Activated T-cell treated with anti-CD3 and anti-CD28 coated beads for 4 hours (primary cell): ENCODE data around the gene TTC39A.

ENCODE experiments used
- DNase-seq: peaks from one replicate; pipeline ENCODE4 v3.0.0-alpha.2; 2020

Gene TTC39A

DNA sequence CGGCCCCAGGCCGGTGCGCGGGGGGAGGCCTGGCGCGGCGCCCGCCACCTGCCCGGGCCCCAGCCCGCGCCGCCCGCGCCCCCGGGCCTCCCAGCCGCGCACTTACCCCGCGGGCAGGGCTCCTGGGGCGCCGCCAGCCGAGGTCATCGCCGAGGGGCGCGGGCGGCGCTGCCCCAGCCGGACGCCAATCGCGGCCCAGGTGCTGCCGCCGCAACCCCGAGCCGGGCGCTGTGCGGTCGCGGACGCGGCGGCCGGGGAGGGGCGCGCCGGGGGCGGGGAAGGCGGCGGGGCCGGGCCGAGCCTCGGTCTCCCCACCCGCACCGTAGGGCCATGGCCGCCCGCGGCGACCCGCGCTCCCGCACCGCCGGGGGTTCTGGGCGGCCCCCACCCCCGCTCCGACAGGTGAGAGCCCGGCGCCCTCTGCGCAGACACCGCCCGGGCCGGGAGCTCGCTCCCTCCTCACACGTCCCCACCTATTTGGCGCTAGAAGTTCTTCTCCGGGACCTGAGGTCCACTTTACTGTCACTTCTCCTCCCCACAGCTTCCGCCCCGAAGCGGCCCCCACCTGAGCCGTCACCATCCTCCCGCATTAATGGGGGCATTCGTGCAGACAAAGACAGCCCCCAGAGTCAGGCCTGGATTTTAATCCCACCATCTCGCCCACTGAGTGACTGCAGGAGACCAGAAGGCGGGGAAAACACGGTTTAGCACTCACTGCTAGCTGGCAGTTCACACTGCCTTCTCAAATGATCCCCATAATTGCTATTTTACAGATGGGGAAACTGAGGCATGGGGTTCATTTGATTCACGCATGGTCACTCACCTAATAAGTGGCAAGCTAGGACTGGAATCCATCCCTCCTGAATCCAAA is at the start of gene TTC39A:
TSS of gene TTC39A (minus strand) at position 232 of the 871 bp plus-strand sequence. CDS start at position 147, 85 bp downstream.
- no peak for DNase-seq

DNA sequence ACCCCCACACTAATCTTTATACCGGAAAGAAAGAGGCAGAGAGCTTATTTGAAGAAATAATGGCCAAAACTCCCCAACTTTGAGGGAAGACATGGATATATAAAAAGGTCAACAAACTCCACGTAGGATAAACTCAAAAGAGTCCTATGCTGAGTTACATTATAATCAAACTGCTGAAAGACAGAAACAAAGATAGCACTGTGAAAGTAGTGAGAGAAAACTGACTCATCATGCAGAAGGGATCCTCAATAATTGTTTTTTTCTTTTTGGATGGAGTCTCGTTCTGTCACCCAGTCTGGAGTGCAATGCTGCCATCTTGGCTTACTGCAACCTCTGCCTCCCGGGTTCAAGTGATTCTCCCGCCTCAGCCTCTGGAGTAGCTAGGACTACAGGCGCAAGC is 48.5 kb upstream of the TTC39A start:
- DNase-seq: no peak

DNA sequence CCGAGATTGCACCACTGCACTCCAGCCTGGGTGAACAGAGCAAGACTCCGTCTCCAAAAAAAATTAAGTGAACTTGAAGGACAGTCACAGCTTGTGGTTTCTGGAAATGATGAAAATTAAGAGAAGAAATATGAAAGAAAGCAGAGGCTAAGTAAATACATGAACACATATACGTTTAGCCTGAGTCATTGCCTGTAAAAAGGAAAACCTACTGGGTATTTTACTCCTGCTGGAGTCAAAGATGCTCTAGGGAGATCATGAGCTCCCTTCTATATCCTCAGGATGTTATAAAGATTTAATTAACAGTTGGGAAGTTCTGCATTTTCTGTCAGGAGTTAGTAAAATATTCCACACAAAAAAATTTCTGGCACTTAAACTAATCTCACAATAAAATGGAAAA is 43.5 kb upstream of the TTC39A start:
- DNase-seq: no peak

DNA sequence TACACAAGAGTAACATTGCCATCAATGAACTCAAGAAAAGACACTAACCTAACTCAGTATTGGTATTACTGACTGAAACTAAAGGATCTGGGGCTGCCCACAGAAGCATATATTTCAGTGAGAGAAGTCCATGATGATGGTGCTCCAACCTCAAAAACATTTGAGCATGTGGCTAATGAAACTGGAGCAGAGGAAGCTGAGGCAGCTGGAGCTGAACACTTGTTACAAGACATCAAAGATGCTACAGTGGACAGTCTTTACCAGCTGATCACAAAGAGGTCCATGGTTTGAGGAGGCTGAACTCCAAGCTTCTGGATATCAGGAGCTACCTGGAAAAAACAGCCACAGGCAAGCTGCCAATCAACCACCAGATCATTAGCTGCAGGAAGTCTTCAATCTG is 42.2 kb upstream of the TTC39A start:
- no peak for DNase-seq

DNA sequence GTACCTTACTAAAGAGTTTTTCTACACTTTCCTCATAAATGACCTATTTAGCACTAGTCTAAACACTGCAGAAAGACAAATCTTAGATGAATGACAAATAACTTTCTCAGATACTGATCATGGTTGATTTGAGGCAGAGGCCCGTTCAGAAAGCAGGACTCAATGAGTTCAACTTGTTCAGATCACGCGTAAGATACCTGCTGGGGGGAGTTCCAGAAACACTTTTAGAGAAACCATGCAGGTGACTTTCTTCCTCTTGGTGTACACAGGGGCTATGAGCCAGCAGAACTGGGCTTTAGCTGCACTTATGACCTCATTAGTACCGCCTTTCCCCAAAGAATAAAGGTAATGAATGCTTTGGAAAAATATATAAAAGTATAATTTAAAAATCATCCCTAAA is 38.8 kb upstream of the TTC39A start:
- DNase-seq: no peak

DNA sequence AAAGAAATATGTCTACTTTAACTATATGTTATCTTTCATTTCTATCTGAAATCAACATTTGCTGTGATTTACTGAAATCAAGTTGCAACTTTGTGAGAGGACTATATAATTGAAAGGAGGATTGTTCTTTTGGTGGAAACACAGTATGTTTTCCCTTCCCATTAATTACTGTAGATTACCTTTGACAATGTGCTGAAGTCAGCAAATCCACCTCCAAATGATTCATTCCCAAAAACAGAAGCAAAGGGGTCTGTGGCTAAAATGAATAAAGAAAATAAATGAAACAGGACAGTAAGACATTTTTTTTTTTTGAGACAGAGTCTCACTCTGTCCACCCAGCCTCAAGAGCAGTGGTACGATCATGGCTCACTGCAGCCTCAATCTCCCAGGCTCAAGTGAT is 35.4 kb upstream of the TTC39A start:
- no peak for DNase-seq

DNA sequence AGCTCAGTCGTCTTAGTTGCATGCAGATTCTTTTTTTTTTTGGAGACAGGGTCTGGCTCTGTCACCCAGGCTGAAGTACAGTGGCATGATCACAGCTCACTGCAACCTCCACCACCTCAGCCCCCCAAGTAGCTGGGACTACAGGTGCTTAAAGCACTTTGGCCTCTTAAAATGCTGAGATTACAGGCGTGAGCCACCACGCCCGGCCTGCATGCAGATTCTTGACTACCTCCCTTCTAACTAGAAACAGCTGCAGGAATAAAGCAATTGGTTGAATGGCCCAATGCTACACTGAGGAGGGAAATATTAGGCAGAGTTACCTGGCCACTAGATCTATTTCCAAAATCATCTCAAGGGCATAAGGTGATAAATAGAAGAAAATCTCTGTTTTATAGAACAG is 29.5 kb upstream of the TTC39A start:
- no peak for DNase-seq

DNA sequence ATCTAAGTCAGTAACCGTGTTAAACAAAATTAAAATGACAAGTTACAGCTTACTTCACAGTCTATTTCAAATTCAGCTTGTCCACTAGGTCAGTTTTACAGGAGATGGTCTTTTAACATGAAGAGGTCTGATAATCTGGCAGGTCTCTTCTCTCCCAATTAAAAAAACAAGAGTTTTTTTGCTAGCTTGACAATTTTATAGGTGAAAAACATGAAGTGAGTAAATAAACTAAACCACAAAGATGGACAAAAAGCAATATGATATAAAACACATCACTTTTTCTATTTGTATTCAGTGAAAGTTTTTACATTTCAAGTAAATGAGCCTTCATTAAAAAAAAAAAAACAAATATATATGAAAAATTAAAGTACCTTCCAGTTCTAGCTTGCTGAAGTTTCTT is 25.0 kb upstream of the TTC39A start:
- no peak for DNase-seq

DNA sequence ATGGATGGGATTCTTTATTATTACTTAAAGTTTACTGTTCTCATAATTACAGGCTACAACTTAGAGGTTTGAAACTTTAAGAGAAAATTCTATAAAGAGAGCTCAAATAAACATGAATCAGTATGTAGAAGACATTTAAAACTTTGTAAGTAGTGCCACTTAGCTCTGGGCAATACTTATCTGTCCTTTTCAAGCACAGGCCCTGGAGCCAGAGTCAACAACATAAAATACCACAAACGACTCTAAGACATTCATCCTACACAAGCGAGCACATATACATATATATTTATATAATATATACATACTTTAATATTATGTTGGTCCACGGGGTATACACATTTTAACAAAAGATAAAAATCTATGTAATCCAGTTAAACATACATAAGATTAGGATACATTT is 24.1 kb upstream of the TTC39A start:
- DNase-seq: no peak

DNA sequence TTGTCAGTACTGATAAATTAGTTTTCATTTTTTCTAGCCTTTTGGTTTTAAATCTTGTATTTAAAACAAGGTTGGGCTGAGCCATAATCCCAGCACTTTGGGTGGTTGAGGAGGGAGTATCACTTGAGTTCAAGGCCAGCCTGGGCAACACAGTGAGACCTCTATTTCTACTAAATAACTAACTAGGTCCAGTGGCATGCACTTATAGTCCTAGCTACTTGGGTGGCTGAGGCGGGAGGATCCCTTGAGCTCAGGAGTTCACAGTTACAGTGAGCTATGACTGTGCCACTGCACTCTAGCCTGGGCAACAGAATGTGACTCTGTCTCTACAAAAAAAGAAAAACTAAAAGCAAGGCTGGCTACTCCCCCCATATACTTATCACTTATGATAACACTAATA is 21.5 kb upstream of the TTC39A start:
- DNase-seq: no peak

DNA sequence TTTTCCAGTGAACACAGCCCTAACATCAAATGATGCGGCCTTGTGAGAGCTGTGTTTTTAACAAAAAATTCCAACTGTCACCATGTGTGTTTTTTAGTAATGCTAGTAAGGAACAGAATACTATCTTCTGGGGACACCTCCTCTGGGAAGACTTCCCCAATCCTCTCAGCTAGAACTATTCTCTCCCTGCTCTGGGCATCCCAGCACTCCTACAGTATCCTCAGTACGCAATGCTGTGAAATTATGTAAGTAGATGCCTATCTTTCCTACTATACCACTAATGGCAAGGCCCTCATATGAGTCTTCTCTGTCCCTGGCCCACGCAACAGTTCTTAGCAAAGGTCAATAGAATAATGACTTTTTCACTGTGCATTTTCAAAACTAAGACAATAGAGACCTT is 19.5 kb upstream of the TTC39A start:
- no peak for DNase-seq

DNA sequence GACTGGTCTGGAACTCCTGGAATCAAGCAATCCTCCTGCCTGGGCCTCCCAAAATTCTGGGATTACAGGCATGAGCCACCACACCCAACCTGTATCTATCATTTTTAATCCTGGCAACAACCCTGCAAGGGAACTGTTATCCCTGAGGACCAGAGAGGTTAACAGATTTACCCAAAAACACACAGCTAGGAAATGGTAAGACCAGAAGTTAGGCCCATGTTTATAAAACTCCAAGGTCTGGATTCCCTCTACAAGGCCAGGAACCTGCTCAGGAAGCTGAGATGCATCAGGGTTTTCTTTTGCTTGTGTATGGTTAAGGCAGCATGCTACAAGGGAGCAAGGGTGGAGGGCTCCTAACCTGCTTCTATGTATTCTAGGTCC is 17.8 kb upstream of the TTC39A start:
- DNase-seq: no peak

DNA sequence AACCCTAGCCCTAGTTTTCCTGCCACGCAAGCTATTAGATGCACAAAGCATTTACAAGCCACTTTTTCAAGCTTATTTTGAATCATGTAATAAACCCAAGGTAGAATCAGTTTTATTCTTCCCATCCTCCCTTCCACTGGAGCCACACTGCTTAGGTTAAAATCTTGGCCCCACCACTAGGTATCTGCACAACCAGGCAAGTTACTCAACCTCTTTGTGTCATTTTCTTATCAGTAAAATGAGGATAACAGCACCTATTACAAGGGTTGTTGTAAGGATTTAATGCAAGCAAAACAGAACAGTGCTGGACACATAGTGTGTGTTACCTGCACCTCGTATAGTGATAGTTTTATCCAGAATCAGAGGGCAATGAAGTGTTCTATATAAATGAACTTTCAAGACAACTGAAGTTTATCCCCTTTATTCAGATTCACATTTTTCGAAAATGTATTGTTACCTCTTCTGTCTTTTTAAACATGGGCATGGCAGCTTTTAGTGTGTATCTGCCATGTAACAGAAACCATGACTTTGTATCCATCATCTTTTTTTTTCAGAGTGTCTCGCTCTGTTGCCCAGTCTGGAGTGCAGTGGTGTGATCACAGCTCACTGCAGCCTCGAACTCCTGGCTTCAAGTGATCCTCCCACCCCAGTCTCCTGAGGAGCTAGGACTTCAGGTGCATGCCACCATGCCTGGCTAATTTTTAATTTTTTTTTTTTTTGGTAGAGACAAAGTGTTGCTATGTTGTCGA is 17.2 kb upstream of the TTC39A start:
- DNase-seq: no peak

DNA sequence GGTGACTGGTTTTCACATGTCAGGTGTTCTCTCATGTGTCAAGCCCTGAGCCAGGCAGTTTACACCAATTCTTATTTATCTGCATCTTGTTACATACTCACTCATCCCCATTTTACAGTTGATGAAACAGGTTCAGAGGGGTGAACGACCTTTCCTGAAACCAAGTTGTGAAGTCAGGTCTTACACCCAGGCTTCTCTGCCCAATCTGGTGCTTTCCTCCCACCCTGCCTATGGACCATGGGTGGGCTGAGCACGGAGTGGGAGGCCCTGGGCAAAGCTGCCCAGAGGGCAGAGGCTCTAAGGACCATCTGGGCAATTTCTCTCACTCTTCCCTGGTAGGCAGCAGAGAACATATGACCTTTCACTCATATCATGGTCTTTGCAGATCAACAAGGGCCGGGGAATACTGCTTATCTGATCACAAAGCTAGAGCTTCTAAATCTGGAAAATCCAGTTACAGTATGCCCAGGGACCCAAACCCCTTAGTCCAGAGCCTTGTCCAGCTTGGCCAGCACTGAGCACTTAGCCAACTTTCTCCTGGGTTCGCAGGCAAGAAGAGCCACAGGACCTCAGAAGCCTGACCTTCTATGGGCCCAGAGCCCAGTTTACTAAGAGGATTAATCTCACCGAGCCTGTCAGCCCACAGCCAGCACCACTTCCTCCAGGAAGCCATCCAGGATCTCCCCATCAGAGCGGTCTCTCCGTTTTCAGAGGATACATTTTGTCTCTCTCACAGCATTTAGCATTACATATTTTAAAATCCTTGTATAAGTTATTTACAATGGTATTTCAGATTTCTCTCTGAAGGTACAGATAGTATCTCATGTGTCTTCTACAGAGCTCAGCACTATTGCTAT is 16.0 kb upstream of the TTC39A start:
- DNase-seq: no peak

DNA sequence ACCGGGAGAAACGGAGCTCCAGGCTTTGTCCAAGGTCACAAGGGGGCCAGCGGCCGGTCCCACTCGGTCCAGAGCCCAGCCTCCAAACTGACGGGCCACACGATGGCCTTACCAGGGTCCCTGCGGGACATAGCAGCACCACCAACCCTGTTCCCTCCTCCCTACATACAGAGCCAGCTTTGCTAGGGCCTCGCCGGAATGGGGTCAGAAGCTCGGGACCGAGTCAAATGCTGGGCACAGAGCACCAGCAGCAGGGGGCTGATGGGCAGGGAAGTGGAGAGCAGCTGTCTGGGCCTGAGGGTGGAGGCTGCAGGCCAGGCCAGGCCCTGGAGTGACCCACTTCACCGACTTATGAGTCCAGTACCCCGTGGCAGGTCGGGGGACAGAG is 14.9 kb upstream of the TTC39A start:
- no peak for DNase-seq

DNA sequence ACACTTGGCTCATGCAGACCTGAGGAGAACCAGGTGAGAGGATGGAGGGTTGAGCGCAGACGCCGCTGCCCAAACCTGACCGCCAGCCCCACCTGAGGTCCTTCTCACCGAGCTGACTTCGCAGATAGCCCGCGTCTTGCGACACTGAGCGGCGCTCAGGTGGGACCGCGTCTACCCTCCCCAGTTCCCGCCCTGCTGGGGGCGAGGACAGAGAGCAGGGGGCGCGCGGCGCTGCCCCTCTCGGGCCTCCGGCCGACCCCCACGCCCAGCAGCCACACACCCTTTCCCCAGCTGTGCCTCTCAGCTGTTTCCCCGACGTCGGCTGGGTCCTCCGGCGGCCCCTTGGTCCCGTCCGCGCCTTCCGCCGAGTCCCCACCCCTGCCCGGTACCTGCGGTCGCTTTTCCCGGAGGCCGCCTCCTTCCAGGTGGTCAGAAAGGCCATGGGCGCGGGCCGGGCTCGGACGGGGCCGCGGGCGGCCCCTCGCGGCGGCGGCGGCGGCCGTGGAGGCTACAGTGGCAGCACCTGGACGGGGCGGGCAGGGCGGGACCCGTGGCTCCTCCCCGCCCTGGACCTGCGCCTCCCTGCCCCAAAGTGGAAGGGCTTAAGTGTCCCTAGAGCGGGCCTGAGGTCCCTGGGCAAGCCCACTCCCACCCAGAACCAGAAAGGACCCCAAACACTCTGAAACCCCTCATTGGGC is 14.4 kb upstream of the TTC39A start:
- no peak for DNase-seq

DNA sequence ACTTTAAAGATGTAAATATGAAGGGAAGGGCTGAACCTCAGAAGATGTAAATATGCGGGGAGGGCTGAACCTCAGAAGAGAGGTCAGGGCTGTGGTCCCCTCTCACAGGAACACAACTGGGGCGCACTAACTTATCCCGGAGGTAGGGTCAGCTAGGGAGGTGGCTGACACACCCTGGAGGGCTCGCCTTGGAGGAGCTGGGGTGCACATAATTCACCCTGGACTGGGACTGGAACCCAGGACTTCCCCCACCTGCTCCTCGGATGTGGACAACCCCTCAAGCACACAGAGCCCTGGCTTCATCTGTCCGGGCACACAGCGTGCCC is 13.9 kb upstream of the TTC39A start:
- no peak for DNase-seq

DNA sequence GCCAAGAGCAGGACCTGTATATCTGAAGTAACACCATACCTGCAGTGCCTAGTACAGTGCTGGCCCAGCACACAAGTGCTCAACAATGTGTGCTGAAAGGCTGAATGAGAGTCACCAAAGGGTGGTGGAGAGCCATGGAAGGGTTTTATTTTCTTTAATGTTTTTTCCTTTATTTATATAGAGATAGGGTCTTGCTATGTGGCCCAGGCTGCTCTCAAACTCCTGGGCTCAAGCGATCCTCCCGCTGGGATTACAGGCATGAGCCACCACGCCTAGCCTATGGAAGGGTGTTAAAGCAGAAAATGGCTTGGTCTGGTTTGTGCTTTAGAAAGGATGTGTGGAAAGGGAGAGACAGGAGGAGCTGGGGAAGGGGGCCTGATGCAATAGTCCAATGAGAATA is 13.3 kb upstream of the TTC39A start:
- no peak for DNase-seq

DNA sequence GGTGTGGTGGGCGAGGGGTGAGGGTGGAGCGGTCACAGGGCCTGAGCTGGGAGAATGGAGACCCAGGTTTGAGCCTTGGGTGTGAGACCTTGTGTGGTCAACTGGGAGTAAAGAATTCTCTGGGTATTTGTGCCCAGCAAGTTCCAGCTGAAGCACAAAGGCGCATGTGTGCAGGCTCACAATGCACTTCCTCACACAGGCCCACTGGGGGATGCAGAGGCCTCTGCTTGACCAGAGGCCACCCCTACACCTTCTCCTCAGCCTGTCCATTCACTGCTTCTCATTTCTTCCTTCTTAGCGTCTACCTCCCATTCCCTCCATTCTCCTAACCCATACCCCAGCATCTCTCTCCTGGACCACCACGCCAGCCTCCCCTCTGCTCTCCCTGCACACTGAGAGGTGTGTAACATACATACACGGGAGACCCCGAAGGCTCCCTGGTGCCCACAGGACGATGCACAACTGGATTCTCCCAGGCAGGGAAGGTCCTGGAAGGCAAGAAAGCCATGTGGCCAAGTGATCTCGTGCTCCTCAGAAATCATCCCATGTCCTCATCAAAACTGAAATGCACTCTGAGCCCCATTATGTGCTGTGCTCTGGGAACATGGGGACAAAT is 12.3 kb upstream of the TTC39A start:
- no peak for DNase-seq

DNA sequence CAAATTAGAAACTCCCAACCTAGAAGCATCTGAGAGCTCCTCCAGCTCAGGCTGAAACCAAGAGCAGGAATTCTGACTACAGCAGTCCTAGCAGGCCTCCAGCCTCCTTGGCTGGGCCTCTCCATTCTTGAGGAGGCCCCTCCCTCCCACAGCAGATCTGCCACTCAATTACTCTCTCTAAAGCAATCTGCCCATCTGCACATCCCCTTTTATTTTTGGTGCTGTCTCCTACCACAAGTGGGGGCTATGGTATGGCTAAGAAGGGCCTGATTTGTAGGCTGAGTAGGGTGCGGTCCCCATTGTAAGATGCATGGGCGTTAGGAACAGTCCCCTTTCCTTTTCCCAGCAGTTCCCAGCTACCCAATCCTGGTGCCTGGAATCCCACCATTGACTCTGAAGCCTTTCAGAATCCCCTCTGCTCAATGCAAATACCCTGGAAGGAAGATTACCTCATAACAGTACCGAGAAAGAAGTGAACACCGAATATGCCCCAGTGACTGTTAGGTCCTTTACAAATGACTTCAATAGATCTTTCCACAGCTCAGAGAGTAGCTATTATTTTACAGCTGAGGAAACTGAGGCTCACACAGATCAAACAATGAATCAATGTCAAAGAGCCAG is 11.6 kb upstream of the TTC39A start:
- no peak for DNase-seq

DNA sequence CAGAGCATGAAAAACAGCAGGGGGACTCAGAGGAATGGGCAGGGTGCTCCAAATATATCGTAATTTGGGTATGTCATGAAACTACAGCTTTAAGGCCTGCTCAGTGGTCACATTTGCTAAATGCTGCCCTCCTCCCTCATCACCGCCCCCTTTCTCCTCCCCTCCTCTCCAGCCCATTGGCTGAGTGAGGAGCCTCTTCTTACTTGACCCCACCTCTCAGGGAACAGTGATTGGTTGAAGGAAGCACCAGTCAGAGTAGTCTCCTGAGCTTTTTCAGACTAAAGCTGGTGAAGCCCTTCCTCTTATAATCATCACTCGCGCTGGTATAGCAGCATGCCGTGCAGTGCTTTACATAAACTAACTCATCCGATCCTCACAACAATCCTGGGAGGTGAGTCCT is 10.0 kb upstream of the TTC39A start:
- no peak for DNase-seq

DNA sequence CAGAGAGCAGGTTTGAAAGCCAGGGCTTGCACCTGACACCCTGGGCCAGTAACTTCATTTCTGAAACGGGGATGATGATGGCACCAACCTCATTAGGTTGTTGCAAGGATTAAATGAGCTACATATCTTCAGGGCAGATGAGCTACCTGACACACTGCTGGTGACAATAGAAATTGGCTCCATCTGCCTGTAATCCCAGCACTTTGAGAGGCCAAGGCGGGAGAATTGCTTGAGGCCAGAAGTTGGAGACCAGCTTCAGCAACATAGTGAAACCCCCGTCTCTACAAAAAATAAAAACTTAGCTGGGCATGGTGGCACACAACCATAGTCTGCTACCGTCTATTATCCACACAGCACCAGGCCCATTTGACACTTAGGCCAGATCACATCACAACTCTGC is 6.3 kb upstream of the TTC39A start:
- no peak for DNase-seq
